SK-N-MC (cell line): ENCODE data around the gene LRRN4.

ENCODE experiments used
- EZH2 ChIP-seq: fragments of 200-600 bp; sonication (generic); IDR thresholded peaks from one replicate; pipeline ENCODE4 v1.6.1; 2017; ENCODE audit warnings: antibody characterized with exemption
- POLR2AphosphoS5 ChIP-seq: IDR thresholded peaks from 2 replicates; pipeline ENCODE4 v1.6.1; 2012; ENCODE audit warnings: mild to moderate bottlenecking, low read depth, low read length, borderline replicate concordance

DNA sequence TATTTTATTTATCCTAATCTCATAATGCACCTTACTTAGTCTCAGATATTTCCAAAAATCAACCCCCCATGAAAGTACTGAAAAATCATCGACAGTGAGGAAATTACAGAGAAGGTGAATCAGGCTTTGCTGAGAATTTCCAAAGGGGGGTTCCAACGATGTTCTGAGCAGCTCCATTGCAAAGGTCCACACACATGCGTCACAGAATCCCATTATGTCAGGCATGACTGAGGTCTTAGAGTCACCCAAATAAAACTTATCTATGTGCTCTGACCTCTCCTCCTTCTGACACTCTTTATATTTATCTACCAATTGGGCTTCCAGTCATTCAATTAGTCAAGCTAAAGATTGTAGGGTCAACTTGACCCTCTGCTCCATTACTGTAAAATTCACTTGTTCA is 12.7 kb upstream of the LRRN4 start:
- TF ChIP-seq POLR2AphosphoS5 (no peak), EZH2 (no peak)
